ENCODE measurements around the gene RNASE4.
"Not testable (repeated sequence)": the region's sequence is repeated elsewhere in the genome, so short reads cannot be mapped to it uniquely, and the experiment has no call there.

Gene RNASE4

DNA sequence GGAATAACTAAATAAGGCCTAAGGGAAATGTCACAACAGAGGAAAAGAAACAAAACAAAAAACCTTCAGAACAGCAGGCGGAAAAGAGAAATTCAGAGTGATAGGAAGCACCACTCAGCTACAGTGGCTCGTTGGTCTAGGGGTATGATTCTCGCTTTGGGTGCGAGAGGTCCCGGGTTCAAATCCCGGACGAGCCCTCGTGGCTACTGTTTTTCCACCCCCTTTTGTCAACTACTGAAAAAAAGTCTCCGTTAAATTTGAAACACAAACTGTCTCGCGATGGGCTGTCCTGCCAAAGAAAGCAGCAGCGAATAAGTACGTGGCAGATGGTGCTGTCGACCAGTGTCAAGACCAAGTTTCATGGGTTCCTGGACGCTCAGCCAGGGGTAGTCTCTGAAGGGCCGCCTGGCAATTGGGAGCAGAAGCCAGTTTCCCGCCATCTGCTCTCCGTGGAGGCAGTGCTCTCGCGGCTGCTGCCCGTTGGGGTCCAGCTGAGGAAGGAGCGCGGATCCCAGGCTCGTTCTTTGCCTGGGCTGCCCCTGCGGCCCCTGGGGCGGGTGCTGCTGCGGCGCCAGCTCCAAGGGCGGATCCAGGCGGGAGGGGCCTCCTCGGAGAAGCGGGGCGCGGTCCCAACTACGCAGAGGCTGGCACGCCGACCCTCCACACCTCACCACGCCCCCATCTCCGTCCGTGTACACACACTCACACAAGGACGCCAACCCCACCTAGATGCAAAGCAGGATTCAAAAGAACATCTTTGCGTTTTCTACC, at the start of gene RNASE4:
Gene RNASE4 (plus strand): TSS at position 670 of the 771 bp plus-strand sequence. CDS start 14,812 bp downstream, outside the sequence.
- DNase-seq (ENCODE audit: low read depth, low spot score), result peak; percentile 88

DNA sequence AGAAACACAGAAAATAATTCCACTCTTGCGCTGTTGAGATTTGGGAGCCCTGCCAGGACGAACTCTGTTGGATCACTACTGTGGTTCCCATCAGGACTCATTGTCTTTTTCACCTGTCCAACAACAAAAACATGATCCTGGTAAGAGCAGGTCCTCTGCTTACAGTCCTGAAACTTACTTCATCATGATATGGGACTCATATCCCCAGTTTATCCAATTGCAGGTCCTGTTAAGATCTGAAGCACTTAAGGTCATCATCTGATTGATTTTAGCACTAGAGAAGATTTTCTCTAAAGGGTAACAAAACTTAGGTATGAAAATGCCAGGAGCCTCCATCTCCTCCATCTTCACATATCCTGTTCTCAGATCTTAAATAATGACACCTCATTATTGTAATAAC, 42.8 kb upstream of the RNASE4 start, which contains the start of gene OR6S1:
Gene OR6S1 (minus strand): TSS at position 101 of the 400 bp plus-strand sequence. CDS start 0 bp downstream, at position 101.
- no peak for DNase-seq (ENCODE audit: low read depth, low spot score)

GRCh38 chr14:20642182-20642581, 42.2 kb upstream of the RNASE4 start:
- DNase-seq (ENCODE audit: low read depth, low spot score), result no peak

DNA sequence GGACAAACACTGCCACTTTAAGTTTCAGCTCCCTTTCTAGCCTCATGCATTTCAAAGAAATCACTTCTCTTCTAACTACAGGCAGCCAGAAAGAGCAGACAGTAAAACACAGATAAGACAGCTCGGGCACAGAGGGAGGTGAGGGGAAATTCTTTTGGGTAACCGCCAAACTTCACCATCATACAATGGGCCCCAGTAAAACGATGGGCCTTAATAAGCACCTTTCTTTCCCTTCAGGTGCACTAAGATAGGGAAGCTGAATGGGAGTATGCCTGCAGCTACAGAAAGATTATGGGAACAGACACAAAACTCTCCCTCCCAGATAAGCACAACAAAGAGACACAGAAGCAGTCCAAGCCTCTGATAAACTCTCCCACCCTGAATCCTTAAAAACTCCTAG, 41.6 kb upstream of the RNASE4 start:
- not testable (repeated sequence) for DNase-seq (ENCODE audit: low read depth, low spot score)

GRCh38 chr14:20644520-20644919, 39.8 kb upstream of the RNASE4 start:
- DNase-seq (ENCODE audit: low read depth, low spot score), result no peak

GRCh38 chr14:20645481-20645880, 38.9 kb upstream of the RNASE4 start:
- DNase-seq (ENCODE audit: low read depth, low spot score), result no peak

DNA sequence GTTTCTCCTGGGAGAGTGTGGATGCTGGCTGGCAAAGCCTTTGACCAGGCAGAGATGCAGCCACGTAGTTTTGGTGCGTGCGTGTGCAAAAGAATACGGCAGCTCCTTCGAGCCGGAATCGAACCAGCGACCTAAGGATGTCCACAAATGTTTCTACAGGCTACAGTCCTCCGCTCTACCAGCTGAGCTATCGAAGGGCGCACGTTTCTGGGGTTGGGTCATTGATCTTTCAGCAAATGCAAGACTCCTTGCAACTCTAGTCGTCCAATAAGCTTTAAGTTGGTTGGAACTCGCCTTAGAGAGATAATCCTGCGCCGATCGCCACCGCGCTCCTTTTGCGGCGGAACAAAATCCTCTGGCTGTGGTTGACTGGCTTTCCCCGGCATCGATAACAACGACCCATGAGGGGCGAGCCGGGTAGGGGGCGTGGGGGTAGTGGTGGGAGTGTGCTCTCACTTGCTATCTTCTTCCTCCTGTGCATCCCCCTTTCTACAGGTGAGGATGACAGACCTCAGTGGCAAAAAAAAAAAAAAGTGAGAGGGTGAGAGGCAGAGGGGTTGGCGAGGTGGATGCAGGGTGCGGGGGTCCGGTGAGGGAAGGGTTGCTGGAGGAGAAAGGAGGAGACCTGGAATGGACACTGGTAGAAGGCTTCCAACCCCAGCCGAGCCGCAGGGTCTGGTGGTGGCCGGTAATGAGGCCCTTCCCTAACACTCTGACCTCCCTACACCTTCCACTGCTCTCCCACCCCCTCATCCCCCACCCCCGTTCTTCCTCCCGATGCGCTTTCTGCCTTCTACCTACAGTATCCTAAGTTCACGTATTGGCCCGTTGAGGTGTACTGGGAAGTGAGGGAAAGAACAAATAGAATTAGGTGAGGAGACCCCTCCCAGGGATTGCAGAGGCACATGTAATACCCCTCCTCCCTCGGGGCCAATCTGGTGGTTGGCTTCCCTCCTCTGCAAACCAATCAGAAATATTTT, 31.1 kb upstream of the RNASE4 start:
- peak; percentile 11 for DNase-seq (ENCODE audit: low read depth, low spot score)

- no peak for DNase-seq (ENCODE audit: low read depth, low spot score)
Observed at GRCh38 chr14:20655851-20656250, 28.5 kb upstream of the RNASE4 start.

- no peak for DNase-seq (ENCODE audit: low read depth, low spot score)
Observed at GRCh38 chr14:20656274-20656673, 28.1 kb upstream of the RNASE4 start.

DNA sequence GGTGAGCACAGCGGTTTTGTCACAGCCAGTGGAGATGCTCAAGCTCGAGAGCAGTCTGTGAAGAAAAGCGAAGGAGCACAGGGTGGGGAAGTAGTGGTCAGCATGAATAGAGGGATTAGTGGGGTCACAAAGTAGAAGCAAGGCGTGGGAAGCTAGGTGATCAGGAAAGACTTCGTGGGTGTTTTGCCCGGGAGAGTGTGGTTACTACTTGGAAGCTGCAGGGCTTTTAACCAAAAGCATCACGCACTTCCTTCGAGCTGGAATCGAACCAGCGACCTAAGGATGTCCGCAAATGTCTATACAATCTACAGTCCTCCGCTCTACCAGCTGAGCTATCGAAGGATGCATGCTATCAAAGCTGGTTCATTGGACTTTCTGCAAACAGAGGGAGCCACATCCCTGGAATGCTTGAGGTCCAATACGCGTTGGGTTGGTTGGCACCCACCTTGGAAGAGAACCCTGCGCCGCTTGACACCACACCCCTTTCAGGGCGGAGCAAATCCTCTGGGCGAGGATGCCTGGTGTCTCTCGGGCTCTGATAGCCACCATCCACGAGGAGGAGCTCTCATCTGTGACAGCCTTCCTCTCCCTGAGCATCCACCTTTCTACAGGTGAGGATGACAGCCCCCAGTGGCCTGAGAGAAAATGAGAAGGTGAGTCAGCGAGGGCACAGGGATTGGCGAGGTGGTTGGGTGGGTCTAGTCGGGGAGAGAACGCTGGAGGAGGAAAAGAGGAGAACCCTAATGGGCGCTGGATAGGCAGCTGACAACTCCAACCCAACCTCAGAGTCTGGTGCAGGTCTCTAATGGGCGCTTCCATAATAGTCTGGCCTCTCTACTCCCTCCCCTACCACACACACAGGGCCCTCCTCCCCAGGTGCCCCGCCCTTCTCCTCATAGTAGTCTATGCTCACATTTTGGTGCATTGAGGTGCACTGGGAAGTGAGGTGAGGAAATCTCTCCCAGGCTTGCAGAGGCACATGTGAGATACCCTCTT, 26.8 kb upstream of the RNASE4 start:
- DNase-seq (ENCODE audit: low read depth, low spot score), result no peak

DNA sequence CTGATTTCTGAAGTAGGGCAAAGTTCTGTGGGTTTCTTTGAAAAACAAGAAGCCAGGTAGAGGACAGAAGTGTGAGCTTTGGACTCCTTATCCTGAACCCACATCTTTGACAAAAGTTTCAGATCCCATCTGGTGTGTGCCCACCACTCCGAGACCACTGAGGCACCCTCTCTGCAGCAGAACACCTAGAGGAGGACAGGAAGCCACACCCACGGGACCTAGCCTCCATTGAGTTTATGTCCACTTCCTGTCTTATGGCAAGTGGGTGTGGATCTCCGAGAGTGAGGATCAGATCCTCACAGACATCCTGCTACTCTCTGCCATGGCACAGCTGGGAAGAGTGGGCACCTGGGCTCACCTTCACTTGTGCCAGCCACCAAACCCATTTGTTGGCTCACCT, 26.1 kb upstream of the RNASE4 start:
- DNase-seq (ENCODE audit: low read depth, low spot score), result no peak

DNA sequence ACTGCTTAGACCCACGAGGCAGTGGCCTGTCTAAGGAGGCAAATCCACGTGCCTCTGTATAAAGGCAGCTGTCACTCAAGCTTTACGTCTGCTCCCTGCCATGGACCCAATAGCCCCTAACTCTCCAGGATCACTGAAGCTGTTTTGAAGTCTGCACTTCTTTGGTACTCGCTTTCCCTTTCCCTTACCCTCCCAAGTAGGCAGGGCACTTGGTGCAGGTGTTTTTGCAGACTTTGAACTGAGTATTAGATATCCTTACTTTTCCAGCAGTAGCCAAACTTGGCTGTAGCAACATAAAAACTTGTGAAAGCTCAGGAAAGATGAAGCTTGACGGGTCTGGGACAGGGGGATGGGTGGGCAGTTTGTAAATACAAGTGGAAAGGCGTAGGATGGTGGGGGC, 25.0 kb upstream of the RNASE4 start:
- no peak for DNase-seq (ENCODE audit: low read depth, low spot score)

- no peak for DNase-seq (ENCODE audit: low read depth, low spot score)
Observed at GRCh38 chr14:20659813-20660395, 24.5 kb upstream of the RNASE4 start.

GRCh38 chr14:20661197-20661596, 23.2 kb upstream of the RNASE4 start:
- DNase-seq (ENCODE audit: low read depth, low spot score), result no peak

- DNase-seq (ENCODE audit: low read depth, low spot score), result peak; percentile 7
Observed at GRCh38 chr14:20662968-20663732, 21.2 kb upstream of the RNASE4 start.

- DNase-seq (ENCODE audit: low read depth, low spot score), result not testable (repeated sequence)
Observed at GRCh38 chr14:20666400-20666961, 17.9 kb upstream of the RNASE4 start.

DNA sequence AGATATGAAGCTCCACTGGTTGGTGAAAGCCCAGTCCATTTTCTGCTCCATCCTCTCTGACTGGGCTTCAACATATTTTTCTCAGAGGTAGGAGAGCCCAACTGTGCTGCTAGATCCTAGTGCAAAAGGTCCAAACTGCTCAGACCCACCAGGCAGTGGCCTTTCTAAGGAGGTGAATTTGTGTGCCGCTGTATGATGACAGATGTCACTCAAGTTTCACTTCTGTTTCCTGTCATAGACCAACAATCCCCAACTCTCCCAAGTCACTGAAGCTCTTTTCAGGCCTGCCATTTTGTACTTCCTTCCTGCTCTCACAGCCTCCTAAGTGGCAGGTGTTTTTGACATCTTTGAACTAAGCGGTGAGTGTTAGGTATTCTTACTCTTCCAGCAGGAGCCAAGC, 16.4 kb upstream of the RNASE4 start:
- no peak for DNase-seq (ENCODE audit: low read depth, low spot score)

DNA sequence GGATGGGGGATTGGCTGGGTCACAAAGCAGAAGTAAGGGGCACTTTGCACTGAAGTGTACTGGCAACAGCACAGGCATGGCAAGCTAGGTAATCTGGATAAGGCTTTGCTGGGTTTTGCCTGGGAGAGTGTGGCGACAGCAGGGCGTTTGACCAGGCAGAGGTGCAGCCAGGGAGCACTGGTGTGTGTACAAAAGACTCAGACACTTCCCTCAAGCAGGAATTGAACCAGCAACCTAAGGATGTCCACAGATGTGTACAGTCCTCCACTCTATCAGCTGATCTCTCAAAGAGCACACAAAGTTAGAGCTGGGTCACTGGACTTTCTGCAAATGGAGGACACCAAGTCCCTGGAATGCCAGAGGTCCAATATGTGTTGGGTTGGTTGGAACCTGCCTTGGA, 15.4 kb upstream of the RNASE4 start:
- DNase-seq (ENCODE audit: low read depth, low spot score), result no peak

DNA sequence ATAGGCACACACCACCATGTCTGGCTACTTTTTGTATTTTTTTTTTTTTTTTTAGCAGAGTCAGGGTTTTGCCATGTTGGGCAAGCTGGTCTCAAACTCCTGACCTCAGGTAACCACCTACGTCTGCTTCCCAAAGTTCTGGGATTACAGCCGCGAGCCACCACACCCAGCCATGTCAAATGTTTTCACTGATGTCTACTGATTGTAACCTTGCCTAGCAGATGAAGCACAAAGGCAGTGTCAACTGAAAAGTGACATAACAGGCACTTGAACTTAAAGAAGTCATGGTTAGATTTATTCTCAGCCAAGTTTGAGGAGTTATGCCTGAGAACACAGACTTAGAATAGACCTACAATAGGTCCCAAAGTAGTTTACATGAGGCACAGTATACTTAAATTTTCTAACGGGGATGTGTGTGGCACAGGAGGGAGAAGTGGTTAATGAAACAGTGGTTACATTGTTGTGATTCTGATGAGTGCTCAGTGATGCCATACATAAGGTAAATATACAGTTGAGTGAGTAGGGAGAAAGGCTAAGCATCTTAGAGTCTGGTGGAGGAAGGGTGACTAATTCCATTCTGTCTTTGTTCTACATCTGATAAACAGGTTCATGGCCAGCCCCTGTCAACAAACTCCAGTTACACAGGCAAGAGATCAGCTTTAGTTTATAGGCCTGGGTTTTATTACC, 12.6 kb upstream of the RNASE4 start:
- no peak for DNase-seq (ENCODE audit: low read depth, low spot score)
